Myometrial cell (primary cell): Measurements from ENCODE around the gene SLC38A7. TPM values are rescaled to one million over a fixed set of nuclear protein-coding genes. Genes with fewer than 3 reads are reported as not detected.

Source experiments
- total RNA-seq: library from RNA; depleted of rRNA; stranded (reverse); fragments of >200 nt; gene quantifications from 2 replicates; pipeline ENCODE4 v1.2.3, GENCODE V29; 2015

SLC38A7 gene
- total RNA-seq: 14.7 and 18.1 TPM in 2 replicates

GRCh38 chr16:58684354-58685083 lies at the start of gene SLC38A7:
Gene SLC38A7 (minus strand): TSS chr16:58684770. CDS start chr16:58680126, 4,644 bp downstream.

DNA sequence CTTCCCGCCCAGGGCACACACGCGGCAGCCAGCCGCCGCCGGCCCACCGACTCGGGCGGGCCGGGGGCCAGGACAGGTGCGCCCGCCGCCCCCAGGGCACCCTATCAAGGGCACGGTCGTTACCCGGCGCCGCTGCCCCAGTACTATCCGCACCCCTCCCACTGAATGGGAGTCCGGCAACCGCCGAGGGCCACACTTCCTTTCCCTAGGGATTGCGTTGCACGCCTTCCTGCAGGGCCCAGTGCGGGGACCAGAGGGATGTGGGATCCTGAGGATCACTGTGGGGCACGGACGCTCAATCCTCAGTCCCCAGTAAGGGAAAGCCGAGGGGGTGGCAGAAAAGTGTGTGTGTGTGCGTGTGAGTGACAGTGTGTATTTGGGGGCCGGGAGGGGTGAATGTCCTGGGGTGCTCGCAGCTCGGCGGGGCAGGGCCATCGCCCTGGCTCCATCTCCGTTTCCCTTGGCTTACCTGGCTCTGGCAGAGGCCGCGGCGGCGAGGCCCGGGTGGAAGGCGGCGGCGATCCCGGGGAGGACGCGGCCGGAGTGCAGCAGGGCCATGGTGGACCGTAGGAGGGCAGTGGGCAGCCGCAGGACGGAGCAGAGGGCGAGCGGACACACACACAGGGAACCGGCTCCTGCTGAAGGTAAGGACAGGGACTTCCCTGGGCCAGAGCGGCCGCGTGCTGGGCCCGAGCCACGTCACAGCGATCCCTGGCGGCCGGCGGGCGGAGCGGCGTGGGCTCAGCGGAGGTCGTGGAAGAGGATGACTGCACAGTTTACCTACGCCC lies 49.3 kb upstream of the SLC38A7 start, which contains the start of gene GOT2:
Gene GOT2 (minus strand): TSS at position 646 of the 788 bp plus-strand sequence. CDS start 88 bp downstream, at position 558.

GRCh38 chr16:58629733-58630640 lies 54.6 kb downstream of the SLC38A7 start, which contains the start of gene CNOT1:
Gene CNOT1 (minus strand): TSS chr16:58629826. CDS start chr16:58599337, 30,489 bp downstream.

Other genes starting within 250 kb of the SLC38A7 start
- gene NDRG4, start 184.6 kb downstream of the SLC38A7 start, total RNA-seq: 16.7 and 21.3 TPM in 2 replicates
- 6.4 and 18.7 TPM in 2 replicates for gene SETD6, start 169.3 kb downstream of the SLC38A7 start, total RNA-seq
- gene CNOT1, start 54.9 kb downstream of the SLC38A7 start, total RNA-seq: 77.8 and 96.9 TPM in 2 replicates
- gene GOT2, start 49.5 kb upstream of the SLC38A7 start, total RNA-seq: 94.6 and 97.1 TPM in 2 replicates